GM18505 (cell line): ENCODE data around the gene AP1B1.

Source experiments
- ATAC-seq: cut with Tn5 transposase; IDR thresholded peaks from one replicate; pipeline ENCODE4 v1.9.1; 2021; ENCODE audit not compliant: unreplicated experiment
- POLR2A ChIP-seq: IDR thresholded peaks from 4 replicates; pipeline ENCODE4 v1.6.1; 2011; ENCODE audit warnings: borderline replicate concordance; ENCODE audit not compliant: insufficient read depth, insufficient read length; ENCODE audit errors: extremely low read depth

The AP1B1 gene

GRCh38 chr22:29315286-29316140, 72.9 kb downstream of the AP1B1 start, which contains the start of gene RASL10A:
RASL10A (minus strand) TSS chr22:29315697; CDS start chr22:29315246, 451 bp downstream.
- TF ChIP-seq POLR2A = no peak
- no peak for ATAC-seq

- no peak for ATAC-seq
- TF ChIP-seq POLR2A = no peak
These were observed 73.7 kb downstream of the AP1B1 start for GRCh38 chr22:29314537-29315285.

- no peak for ATAC-seq
These were observed 74.5 kb downstream of the AP1B1 start for GRCh38 chr22:29313576-29314466.

GRCh38 chr22:29313126-29313575, 75.2 kb downstream of the AP1B1 start:
- ATAC-seq = no peak
- TF ChIP-seq POLR2A = no peak

More at GRCh38 chr22:29313576-29314466, 74.5 kb downstream of the AP1B1 start:
- TF ChIP-seq POLR2A = no peak

- ATAC-seq = no peak
- no peak for TF ChIP-seq POLR2A
These were observed 75.9 kb downstream of the AP1B1 start for GRCh38 chr22:29312218-29313125.

- no peak for ATAC-seq
- TF ChIP-seq POLR2A = no peak
These were observed 76.7 kb downstream of the AP1B1 start for GRCh38 chr22:29311464-29312217.

GRCh38 chr22:29310863-29311339, 77.5 kb downstream of the AP1B1 start:
- ATAC-seq = no peak
- TF ChIP-seq POLR2A = no peak

- TF ChIP-seq POLR2A = no peak
- ATAC-seq = no peak
These were observed 78.1 kb downstream of the AP1B1 start for GRCh38 chr22:29310065-29310862.

GRCh38 chr22:29309332-29310064, 78.9 kb downstream of the AP1B1 start:
- no peak for ATAC-seq
- no peak for TF ChIP-seq POLR2A

- no peak for TF ChIP-seq POLR2A
- ATAC-seq = no peak
These were observed 79.5 kb downstream of the AP1B1 start for GRCh38 chr22:29308791-29309262.
